Midbrain (tissue), 1 donor: ENCODE measurements around the gene TOR2A.
A peak's percentile ranks its signal among the peaks of the same experiment; 100 is the strongest.

Experiments
- DNase-seq: peaks from one replicate; lab custom pipeline; 2025; lab: John Stamatoyannopoulos, UW

TOR2A gene

DNA sequence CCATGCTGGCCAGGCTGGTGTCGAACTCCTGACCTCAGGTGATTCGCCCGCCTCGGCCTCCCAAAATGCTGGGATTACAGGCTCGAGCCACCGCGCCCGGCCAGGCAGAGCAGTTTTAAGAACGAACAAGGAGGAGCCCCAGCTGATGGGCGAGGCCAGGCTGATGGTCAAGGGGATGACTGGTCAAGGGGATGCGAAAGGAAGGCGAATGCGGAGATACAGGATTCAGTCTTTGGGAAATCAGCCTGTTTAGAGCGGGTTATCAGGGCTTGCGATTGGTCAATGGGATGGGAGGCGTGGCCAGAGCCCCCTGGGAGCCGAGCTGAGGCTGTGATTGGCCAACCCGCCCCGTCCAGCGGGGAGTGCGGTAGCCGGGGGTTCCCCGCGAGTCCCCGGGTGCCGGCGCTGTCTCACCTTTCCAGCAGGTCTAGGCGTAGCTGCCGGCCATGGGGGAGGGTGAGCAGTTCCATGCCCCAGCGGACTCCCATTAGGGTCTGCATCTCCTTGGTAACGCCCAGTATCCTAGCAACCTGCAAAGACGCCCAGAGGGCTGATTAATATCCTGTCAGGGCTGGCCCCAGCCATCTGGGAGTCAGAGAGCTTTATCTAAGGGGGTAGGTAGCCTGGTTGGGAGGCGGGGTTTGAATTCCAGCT, 7.5 kb upstream of the TOR2A start:
- no peak for DNase-seq

DNA sequence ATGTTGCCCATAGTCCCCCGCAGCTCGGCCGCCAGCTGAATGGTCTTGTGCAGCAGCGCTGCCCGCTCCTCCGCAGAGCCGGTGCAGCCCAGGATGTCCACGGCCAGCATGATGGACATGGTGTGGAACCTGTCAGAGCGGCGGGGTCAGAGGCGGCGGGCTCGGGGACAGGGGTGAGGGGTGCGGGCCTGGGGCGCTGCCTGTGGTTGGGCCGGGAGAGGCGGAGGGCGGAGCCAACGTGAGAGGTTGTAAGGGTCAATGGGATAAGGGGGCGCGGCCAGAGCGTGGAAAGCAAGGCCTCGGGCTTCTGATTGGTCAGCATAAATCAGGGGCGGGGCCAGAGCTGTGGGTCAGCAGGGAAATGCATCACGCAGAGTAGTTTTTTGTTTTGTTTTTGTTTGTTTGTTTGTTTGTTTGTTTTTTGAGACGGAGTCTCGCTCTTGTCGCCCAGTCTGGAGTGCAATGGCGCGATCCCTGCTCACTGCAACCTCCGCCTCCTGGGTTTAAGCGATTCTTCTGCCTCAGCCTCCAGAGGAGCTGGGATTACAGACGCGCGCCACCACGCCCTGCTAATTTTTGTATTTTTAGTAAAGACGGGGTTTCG, 6.8 kb upstream of the TOR2A start:
- peak; percentile 87 for DNase-seq

DNA sequence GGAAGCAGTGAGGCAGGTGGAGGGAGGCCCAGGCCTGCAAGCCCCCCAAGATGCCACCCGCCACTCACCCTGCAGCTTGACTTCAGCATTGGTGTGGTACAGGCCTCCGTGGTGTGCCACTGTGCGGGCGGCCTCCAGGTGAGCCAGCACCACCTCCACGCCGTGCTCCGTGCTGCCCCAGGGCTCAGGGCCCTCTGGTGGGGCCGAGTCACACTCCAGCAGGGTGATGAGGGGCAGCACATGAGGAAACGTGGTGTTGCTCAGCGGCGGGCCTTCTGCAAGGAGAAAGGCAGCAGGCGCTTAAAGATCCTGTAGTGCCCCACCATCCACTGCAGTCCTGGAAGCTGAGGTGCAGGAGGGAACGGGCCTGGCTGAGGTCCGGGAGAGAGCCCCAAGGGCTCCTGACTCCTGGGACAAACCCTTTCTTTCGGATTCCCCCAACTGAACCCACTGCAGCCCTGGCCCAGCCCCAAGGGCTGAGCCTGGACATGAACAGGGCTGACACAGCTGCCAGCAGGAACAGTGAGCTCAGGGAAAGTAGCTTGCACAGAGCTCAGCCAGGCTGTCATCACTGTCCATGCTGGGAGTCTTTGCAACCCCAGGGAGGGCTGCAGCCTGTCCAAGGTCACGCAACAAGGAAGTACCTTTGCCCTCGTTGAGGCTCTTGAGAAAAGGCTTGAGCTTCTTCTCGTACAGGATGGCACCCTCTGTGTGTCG, 4.7 kb upstream of the TOR2A start:
- DNase-seq = no peak

DNA sequence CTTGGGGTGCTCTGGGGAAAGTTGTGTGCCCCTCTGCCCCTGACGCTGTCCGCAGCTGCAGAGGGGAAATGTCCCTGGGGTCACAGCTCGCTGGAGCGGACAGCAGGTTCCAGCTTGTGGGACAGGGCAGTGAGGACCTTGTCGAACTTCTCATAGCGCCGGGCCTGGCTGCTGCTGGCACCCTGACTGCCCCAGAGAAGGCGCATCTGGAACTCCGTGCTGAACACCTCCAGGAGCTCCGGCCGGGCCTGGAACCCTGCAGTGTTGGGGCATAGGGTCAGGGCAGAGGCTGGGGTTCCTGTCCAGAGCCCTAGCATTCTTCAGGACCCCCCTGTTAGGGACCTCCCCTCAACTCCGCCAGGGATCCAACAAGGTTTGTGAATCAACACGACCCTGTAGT, 3.6 kb upstream of the TOR2A start:
- no peak for DNase-seq

DNA sequence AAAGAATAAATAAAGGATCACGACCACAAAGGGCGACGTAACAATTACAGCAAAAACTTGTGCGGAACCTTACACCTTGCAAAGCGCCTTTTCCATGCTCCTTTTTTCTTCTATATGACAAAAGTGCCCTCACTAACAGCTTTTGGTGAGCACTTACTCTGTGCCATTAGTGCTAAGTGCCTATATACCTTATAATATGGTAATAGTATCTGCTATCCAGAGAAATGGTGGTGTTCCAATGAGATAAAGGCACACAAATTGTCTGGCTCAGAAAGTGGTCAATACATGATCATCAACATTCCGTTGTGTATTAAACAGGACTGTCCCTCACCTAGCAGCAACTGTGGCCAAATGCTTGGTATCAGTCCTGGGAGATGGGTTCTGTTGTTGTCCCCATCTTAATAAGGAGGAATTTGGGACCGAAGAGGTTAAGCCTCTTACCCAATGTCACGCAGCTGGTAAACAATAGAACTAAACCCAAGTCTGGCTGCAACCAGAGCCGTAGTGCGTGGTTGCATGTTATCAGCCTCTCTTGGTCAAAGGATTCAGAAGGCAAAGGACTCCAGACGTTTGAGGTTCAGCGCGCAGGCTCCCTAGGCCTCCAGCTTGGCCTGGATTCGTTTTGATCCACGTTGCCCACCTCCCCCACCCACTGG, 564 bp upstream of the TOR2A start:
- DNase-seq = no peak

DNA sequence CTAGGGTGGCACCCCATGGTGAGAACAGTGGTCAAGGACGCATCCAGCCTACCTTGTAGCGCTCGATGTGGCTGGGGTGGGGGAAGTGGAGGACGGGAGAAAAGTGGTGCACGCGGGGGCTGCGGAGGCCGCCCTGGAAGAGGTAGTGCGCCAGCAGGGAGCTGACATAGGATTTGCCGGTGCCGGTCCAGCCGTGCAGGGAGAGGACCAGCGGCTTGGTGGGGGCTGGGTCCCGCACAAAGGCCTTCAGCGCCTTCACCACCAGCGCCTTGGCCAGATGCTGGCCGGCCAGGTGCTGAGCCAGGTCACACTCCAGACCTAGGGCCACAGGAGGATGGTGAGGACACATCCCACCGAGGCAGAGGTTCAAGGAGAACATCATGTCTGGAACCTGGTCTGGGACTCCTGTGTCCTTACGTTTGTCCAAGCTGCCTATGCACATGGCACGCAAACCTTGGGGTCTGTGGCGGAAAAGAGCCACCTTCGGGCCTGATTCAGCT, 797 bp downstream of the TOR2A start:
- no peak for DNase-seq

DNA sequence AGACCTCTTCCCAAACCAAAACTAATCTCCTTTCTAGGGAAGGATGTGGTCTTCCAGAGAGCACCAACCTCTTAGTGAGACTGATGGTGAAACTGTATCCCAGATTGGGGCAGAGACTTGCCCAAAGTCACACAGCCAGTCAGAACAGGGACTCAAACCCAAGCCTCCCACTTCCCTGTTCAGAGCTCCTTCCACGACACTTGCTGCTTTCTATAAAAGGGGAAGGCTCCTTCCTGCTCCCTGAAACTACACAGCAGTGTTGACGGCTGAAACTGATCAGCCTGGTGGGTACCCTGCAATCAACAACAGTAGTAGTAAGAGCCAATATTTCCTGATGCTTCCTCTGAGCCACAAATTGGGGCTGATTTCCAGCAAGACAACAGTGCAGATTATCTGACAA, 1.5 kb downstream of the TOR2A start:
- no peak for DNase-seq

DNA sequence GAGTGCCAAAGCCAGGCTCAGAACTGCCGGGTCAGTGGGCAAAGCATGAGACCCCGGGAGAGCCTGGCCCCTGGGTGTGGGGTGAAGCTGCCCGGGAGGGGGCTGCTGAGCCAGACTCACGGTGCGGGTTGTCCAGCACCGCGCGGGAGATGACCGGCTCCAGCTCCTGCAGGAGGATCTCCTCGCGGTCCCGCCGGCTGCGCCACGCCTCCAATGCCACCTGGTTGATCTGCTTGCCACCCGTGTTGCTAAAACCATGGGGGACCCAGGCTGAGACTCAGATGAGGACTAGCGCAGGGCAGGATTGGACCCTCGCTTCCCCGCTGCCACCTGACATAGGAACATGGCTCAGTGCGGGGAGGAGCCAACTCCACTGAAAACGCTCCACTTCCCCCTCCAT, 2.6 kb downstream of the TOR2A start:
- no peak for DNase-seq

DNA sequence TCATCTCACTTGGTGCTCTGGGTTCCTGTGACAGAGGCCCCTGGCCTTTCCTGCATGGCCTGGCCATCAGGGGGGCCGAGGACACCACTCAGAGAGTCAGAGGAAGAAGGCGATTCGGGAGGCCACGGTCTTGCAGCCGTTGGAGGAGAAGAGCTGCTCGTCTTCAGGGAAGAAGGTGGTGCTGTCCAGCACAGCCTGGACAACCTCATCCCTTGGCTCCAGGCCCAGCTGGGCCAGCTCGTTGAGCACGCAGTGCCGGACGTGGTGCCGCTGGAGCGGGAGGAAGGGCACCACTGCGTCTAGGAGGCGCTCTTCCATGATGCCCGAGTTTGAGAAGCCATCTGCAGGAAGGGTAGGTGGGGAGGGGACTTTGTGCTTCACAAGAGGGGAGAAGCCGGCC, 3.2 kb downstream of the TOR2A start:
- DNase-seq = no peak

DNA sequence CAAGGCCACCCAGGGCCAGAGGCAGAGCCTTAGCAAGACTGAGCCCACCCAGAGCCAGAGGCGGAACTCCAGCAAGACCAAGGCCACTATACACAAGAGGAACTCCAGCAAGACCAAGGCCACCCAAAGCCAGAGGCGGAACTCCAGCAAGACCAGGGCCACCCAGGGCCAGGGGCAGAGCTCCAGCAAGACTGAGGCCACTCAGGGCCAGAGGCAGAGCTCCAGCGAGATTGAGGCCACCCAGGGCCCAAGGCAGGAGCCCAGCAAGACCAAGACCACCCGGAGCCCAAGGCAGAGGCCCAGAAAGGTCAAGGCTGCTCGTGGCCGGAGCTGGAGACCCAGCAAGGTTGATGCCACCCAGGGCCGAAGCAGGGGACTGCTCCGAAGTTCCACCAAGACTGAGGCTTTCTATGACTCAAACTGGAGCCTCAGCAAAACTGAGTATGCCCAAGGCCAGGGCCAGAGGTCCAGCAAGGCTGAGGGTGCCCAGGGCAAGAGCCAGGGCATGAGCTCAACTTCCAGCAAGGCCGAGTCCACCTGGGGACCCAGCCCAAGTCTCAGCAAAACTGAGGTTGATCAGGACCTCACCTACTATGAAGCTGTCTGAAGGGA, 4.2 kb downstream of the TOR2A start:
- DNase-seq = no peak

DNA sequence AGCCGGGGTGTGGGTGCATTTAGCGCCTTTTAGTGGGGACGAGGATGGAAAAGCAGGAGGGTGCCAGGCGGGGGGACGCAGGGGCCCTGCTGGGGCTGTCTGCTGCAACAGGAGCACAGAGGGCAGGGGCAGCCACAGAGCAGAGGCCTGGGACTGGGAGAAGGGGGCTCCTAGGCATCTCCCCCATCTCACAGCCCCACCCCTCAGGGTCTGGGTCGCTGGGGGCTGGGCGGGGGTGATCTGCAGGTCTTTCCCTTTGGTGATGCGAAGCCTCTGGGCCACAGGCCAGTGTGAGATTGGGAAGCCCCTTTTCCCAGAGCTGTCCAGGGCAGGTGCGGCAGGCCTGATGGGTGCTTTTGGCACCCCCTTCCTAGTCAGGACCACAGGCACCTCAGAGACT, 4.8 kb downstream of the TOR2A start:
- no peak for DNase-seq

DNA sequence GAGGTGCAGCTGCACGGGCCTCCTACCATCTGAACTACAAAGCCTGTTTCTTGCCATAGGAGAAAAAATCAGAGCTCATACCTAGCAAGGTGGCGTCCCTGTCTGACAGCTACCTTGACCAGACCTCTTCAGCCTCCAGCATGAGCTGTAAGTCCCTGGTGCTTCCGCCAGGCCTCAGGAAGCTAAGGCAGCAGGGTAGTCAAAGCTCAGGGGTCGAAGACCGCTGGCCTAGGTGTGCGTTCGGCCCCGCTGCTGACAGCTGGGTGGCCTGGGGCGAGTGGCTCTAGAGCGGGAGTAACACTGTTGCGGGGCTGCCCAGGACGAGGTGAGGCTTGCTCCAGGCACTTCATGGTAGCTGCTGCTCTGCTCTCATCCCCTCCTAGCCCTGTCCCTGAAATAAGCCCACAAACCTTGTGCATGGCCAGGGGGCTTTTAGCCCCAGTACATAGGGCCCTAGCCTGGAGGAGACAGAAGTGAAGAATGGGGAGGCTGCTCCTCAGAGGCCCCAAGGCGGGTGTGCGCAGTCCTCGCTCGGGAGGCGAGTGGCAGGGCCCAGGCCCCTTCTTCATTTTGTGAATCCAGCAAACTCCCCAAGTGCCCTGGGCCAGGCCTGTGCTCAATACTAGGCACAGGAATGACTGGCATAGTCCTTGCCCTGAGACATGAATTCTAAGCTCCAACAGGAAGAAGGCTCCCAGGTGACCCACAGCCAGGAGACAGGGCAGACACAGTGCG, 5.4 kb downstream of the TOR2A start:
- no peak for DNase-seq

DNA sequence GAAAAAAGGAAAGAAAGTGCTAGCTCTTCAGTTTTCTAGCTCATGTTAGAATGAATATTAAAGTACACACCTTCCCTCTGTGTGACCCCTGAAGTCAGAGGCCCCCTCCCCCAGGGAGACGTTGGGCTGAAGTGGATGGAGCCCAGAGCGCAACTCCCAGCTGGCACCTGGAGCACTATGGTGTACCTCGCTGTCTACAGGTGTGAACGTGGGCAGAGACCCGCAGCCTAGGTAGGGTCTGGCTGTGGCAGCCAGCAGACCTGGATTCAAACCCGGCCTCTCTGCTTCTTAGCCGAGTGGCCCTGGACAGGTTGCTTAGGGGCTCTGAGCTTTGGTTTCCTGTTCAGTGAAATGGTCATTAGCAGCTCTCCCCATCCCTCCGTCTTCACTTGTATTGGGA, 6.3 kb downstream of the TOR2A start:
- DNase-seq = no peak

DNA sequence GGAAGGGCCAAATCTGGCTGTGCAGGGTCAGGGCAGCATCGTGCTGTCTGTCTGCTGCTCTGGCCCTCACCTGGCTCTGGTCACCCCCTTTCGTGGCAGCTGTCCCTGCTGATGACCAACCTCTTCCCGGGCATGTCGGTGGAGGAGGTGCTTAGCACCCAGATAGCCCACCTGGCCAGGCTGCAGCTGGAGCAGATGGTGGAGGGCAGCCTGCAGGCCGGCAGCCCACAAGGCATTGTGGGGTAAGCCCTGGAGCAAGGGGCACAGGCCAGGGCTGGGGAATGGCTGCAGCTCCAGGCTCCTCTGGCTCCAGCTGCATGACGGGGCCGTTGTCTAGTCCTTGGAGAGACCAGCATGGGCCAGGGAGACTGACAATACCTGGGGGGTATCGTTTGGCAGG, 8.2 kb downstream of the TOR2A start:
- no peak for DNase-seq

DNA sequence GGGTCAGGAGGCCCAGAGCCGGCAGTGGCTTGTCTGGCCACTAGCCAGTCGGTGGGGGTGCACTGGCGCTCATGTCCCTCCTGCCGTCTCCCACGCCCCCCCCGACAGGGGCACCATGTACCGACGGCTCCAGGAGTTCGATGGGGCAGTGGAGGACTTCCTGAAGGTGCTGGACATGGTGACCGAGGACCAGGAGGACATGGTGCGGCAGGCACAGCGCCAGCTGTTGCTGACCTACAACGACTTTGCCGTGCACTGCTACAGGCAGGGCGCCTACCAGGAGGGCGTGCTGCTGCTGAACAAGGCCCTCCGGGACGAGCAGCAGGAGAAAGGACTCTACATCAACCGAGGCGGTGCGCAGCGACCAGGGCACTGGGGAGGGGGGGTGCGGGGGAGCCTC, 11.1 kb downstream of the TOR2A start:
- no peak for DNase-seq

DNA sequence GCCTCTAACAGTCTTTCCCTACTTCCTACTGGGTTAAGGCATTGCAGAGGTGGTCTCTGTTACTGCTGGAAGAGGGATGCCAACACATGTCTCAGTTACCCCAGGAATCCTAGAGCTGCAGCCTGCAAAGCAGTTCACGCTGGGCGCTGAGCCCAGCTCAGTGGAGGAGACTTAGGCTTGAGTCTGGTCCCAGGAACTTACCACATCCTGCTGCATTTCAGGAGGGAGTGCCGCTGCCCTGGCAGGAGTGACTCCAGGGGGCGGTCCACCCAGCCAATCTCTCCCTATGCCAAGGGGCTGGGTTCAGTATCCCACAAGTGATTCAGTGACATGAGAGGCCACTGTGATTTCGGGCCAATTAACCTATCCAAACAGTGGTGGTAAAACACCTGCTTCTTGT, 11.7 kb downstream of the TOR2A start:
- no peak for DNase-seq

DNA sequence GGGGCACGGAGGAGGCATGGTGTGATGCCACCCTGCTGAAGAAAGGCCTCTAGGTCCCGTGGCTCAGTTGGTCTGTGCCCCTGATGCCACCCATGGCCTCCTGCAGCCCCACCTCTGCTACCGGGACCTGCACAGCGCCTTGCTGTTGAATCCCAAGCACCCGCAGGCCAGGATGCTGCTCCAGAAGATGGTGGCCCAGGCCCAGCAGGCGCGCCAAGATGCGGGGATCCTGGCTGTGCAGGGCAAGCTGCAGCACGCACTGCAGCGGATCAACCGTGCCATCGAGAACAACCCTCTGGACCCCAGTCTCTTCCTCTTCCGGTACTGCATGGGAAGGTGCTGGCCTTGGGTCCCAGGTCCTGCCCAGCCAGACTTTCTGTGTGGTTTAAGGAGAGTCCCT, 12.1 kb downstream of the TOR2A start:
- DNase-seq = no peak

DNA sequence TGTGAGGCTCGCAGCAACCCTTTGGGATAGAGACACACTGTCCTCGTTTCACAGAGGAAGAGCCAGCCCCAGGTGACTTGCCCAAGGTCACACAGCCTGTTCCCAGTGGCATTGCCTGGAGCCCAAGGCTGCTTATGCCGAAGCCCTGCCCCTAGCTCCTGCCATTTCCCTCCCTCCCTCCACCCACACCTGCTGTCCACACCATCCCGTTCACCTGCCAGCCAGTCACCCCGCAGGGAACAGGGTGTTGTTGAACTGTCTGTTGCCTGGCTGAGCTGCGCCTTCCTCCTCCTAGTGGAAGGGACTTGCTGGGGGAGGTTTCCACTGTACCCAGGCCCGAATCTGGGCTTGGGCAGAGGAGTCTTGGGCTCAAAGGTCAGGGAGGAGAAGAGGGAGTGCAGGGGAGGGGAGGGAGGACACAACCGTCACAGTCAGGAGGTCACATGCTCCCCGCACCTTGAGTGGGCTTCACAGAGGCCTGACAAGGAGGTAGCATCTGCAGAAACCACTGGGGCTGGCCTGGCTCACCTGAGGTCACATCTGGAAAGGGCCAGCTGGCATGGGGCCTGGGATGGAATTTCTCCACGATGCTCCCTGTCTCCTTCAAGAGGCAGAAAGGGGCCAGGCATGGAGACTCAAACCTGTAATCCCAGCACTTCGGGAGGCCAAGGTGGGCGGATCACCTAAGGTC, 12.9 kb downstream of the TOR2A start:
- no peak for DNase-seq

DNA sequence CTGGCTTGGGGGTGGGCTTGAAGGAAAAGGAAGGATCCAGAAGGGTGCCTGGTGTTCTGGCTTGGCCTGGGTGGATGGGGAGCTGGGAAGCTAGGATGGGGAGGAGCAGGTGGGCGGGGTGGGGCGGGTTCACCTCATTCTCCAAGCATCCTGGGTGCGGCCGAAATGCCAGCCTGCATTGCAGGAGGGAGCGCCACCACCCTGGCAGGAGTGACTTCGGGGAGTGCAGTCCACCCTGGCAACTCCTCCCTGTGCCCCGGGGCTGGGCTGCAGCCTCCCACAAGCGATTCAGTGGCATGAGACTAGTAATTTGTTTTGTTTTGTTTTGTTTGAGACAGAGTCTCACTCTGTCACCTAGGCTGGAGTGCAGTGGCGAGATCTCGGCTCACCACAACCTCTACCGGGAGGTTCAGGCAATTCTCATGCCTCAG, 13.7 kb downstream of the TOR2A start:
- no peak for DNase-seq

DNA sequence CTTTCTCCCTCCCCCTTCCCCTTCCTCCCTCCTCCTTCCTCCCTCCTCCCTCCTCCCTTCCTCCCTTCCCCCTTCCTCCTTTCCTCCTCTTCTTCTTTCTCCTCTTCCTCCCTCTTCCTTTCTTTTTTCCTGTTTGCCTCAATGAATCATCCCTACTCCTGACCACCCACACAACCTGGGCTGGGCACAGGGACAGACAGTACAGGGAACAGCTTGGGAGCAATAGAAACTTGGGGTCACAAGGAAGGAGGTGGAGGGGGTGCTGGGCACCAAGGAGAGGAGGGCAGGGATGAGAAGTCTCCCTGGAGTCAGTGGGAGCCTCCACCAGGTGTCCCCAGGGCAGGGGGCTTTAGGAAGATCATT, 14.2 kb downstream of the TOR2A start:
- DNase-seq = no peak
